Peyer's patch (tissue), 4 donors: ENCODE data around the gene ADCY9. TPM values are rescaled to one million over a fixed set of nuclear protein-coding genes. Genes with fewer than 3 reads are reported as not detected.
"Not testable (repeated sequence)": the region's sequence is repeated elsewhere in the genome, so short reads cannot be mapped to it uniquely, and the experiment has no call there.

Source experiments
- DNase-seq, 3 donors: peaks; one replicate each; pipeline ENCODE4 v3.0.0-alpha.2; 2017 to 2019
- H3K27ac ChIP-seq, 4 donors: fragments of 200-600 bp; sonication (generic); one replicate each; pipeline ENCODE4 v1.5.1; 2016 to 2019
- H3K27me3 ChIP-seq, 2 donors: fragments of 200-600 bp; sonication (generic); one replicate each; pipeline ENCODE4 v1.5.1; 2019
- H3K36me3 ChIP-seq, 3 donors: fragments of 200-600 bp; sonication (generic); one replicate each; pipeline ENCODE4 v1.5.1; 2016 to 2019
- H3K4me1 ChIP-seq, 4 donors: fragments of 200-600 bp; sonication (generic); one replicate each; pipeline ENCODE4 v1.5.1; 2016 to 2019
- H3K4me3 ChIP-seq, 4 donors: fragments of 200-600 bp; sonication (generic); 1 replicate in 3 of 4; 2 replicates in 1 of 4; pipeline ENCODE4 v1.5.1; 2016 to 2019; ENCODE audit warnings: mild to moderate bottlenecking in 1 of 4
- H3K9me3 ChIP-seq, 4 donors: fragments of 200-600 bp; sonication (generic); one replicate each; pipeline ENCODE4 v1.5.1; 2016 to 2019; ENCODE audit warnings: mild to moderate bottlenecking in 1 of 4
- CTCF ChIP-seq, 6 experiments: fragments of 450-650 bp in 4 of 6; fragments of 200-600 bp in 2 of 6; sonication (generic) in 1 of 6; IDR thresholded peaks; one replicate each; pipeline ENCODE4 v1.5.1; 2017 to 2019; ENCODE audit warnings: antibody characterized with exemption in 6 of 6, mild to moderate bottlenecking in 3 of 6, moderate library complexity in 1 of 6
- POLR2A ChIP-seq, 2 donors: fragments of 450-650 bp; IDR thresholded peaks; one replicate each; pipeline ENCODE4 v1.5.1; 2017; ENCODE audit warnings: antibody characterized with exemption in 2 of 2, mild to moderate bottlenecking in 2 of 2, moderate library complexity in 2 of 2
- total RNA-seq, 4 donors: library from RNA; depleted of rRNA; stranded (reverse); fragments of >200 nt; gene quantifications; one replicate each; pipeline ENCODE4 v1.1.0, GENCODE V29; 2016

The ADCY9 gene
- total RNA-seq, 4 donors from 2014 or later: 19.8 to 47.3 (median 44.0) TPM

- no peaks in the 10 kb centered on the region for H3K36me3 ChIP-seq
- no peak for DNase-seq
- peaks cover 0 to 8% (median 3%) of the 10 kb centered on the region in 4 donors for H3K4me1 ChIP-seq
- H3K27ac ChIP-seq: no peak overlapping the region
- H3K27me3 ChIP-seq: no peaks in the 10 kb centered on the region
- TF ChIP-seq CTCF (IDR thresholded peaks at IDR 0.05): no peak
- no peak for TF ChIP-seq POLR2A (IDR thresholded peaks at IDR 0.05)
- H3K4me3 ChIP-seq: no peak overlapping the region
- no peaks in the 10 kb centered on the region for H3K9me3 ChIP-seq
These were observed 180.3 kb downstream of the ADCY9 start for GRCh38 chr16:3935921-3936320.

DNA sequence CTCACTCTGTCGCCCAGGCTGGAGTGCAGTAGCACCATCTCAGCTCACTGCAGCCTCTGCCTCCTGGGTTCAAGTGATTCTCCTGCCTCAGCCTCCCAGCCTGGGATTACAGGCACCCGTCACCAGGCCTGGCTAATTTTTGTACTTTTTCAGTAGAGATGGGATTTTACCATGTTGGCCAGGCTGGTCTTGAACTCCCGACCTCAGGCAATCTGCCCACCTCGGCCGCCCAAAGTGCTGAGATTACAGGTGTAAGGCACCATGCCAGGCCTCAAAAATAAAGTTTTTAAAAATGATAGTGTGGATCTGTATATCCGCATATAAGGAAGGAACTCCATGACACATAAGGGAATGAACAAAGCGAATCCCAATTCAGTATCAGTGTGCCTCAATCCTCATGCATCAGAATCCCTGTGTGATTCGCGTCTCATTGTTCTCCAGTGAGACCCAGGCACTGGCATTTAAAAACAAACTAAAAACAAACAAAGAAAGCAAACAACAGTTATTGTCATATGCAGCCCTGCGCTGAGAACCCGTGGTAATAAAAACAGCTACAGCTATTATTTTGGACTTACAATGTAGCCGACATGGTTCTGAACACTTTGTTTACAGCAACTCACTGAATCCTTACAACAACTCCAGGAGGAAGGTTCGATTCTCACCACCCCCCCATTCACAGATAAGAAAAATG is 181.6 kb downstream of the ADCY9 start:
- H3K4me3 ChIP-seq: no peak overlapping the region
- TF ChIP-seq POLR2A (IDR thresholded peaks at IDR 0.05): no peak
- TF ChIP-seq CTCF (IDR thresholded peaks at IDR 0.05): no peak
- H3K4me1 ChIP-seq: peaks cover 0 to 8% (median 3%) of the 10 kb centered on the region in 4 donors
- no peak overlapping the region for H3K27ac ChIP-seq
- no peaks in the 10 kb centered on the region for H3K9me3 ChIP-seq
- no peak for DNase-seq
- no peaks in the 10 kb centered on the region for H3K27me3 ChIP-seq
- no peaks in the 10 kb centered on the region for H3K36me3 ChIP-seq

DNA sequence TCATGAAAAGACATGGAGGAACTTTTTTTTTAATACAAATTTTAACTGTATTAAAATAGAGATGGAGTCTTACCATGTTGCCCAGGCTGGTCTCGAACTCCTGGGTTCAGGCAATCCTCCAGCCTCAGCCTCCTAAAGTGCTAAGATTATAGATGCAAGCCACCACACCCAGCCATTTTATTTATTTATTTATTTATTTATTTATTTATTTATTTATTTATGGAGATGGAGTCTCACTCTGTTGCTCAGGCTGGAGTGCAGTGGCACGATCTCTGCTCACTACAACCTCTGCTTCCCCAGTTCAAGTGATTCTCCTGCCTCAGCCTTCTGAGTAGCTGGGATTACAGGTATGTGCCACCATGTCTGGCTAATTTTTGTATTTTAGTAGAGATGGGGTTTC is 189.1 kb downstream of the ADCY9 start:
- H3K4me1 ChIP-seq, H3K27ac ChIP-seq, H3K36me3 ChIP-seq, H3K27me3 ChIP-seq, DNase-seq, H3K4me3 ChIP-seq, H3K9me3 ChIP-seq: not testable (repeated sequence)

- TF ChIP-seq CTCF (IDR thresholded peaks at IDR 0.05): no peak
- no peak for TF ChIP-seq POLR2A (IDR thresholded peaks at IDR 0.05)
- Histone ChIP-seq H3K4me3 (no peak overlapping the region), H3K9me3 (no peaks in the 10 kb centered on the region), H3K27ac (no peak overlapping the region), H3K4me1 (no peaks in the 10 kb centered on the region), H3K36me3 (no peaks in the 10 kb centered on the region), H3K27me3 (no peaks in the 10 kb centered on the region)
- no peak for DNase-seq
These were observed 191.5 kb downstream of the ADCY9 start for GRCh38 chr16:3924763-3925162.

GRCh38 chr16:3922241-3922640 is 194.0 kb downstream of the ADCY9 start:
- TF ChIP-seq POLR2A (IDR thresholded peaks at IDR 0.05) (no peak), CTCF (IDR thresholded peaks at IDR 0.05) (no peak)
- Histone ChIP-seq H3K27me3 (no peaks in the 10 kb centered on the region), H3K9me3 (peaks cover 0 to 4% (median 0%) of the 10 kb centered on the region in 4 donors), H3K36me3 (no peaks in the 10 kb centered on the region), H3K27ac (no peak overlapping the region), H3K4me3 (no peak overlapping the region), H3K4me1 (no peaks in the 10 kb centered on the region)
- DNase-seq: no peak

- no peak for DNase-seq
- no peak overlapping the region for H3K4me3 ChIP-seq
- H3K36me3 ChIP-seq: no peaks in the 10 kb centered on the region
- no peaks in the 10 kb centered on the region for H3K27me3 ChIP-seq
- no peak overlapping the region for H3K27ac ChIP-seq
- peaks cover 0 to 4% (median 0%) of the 10 kb centered on the region in 4 donors for H3K9me3 ChIP-seq
- no peak for TF ChIP-seq POLR2A (IDR thresholded peaks at IDR 0.05)
- TF ChIP-seq CTCF (IDR thresholded peaks at IDR 0.05): no peak
- H3K4me1 ChIP-seq: no peaks in the 10 kb centered on the region
These were observed 196.0 kb downstream of the ADCY9 start for GRCh38 chr16:3920206-3920605.
